Measurements from ENCODE around the gene GPHA2. TPM values are rescaled to one million over a fixed set of nuclear protein-coding genes. Genes with fewer than 3 reads are reported as not detected.
A peak's percentile ranks its signal among the peaks of the same experiment; 100 is the strongest.

The GPHA2 gene
- total and polyA plus RNA-seq, 4 donors, result 0.43 TPM; not detected in 3

GRCh38 chr11:64900263-64900678, 35.4 kb downstream of the GPHA2 start:
- intact Hi-C loops (cut with DNase I), result no loop called here
- Histone ChIP-seq H3K4me1 (ENCODE audit: control insufficient read depth in 1 of 2, insufficient read depth in 2 of 2, low read length in 2 of 2) (no peaks in the 10 kb centered on the region), H3K27me3 (ENCODE audit: control insufficient read depth in 1 of 2, insufficient read depth in 2 of 2, low read length in 1 of 2) (no peaks in the 10 kb centered on the region), H3K27ac (ENCODE audit: low read depth in 1 of 2, low read length in 2 of 2) (no peak overlapping the region), H3K4me3 (ENCODE audit: low read length in 2 of 2) (no peak overlapping the region), H3K36me3 (ENCODE audit: control insufficient read depth in 1 of 2, insufficient read depth in 2 of 2, low read length in 1 of 2) (peaks cover 0 to 4% of the 10 kb centered on the region in 2 donors), H3K9me3 (ENCODE audit: control insufficient read depth, low read length) (no peaks in the 10 kb centered on the region)
- WGBS, 2 donors, result 86 to 87% methylated on average over 14 of the region's 14 CpGs
- ATAC-seq (ENCODE audit: low FRiP score) (no peak), DNase-seq (no peak)

DNA sequence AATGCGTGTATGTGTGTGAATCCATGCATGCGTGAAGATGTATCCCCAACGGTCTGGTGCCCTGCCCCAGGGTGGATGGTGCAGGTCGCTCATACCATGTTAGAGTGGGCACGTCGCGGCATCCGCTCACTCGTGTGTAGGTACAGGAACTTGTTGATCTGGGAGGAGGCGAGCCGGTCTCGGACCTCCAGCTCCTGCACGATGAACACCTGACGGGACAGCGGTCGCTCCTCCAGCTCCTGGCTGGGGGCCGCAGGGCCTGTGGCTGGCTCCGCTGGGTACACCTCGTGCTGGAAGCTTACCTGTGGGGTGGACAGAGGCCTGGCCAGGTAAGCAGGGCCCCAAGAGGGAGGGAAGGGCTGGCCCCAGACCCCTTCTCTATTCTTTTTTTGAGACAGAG, 37.2 kb downstream of the GPHA2 start:
- ATAC-seq (ENCODE audit: low FRiP score), result no peak
- intact Hi-C loops (cut with DNase I), result no loop called here
- no peaks in the 10 kb centered on the region for H3K9me3 ChIP-seq (ENCODE audit: control insufficient read depth, low read length)
- no peak overlapping the region for H3K4me3 ChIP-seq (ENCODE audit: low read length in 2 of 2)
- H3K27ac ChIP-seq (ENCODE audit: low read depth in 1 of 2, low read length in 2 of 2), result no peak overlapping the region
- 93 to 94% methylated on average over 19 of the region's 19 CpGs for WGBS, 2 donors
- DNase-seq, result peak in 1 of 2 donors; percentile 74
- no peaks in the 10 kb centered on the region for H3K27me3 ChIP-seq (ENCODE audit: control insufficient read depth in 1 of 2, insufficient read depth in 2 of 2, low read length in 1 of 2)
- peaks cover 0 to 4% of the 10 kb centered on the region in 2 donors for H3K36me3 ChIP-seq (ENCODE audit: control insufficient read depth in 1 of 2, insufficient read depth in 2 of 2, low read length in 1 of 2)
- H3K4me1 ChIP-seq (ENCODE audit: control insufficient read depth in 1 of 2, insufficient read depth in 2 of 2, low read length in 2 of 2), result no peaks in the 10 kb centered on the region

- no peaks in the 10 kb centered on the region for H3K4me1 ChIP-seq (ENCODE audit: control insufficient read depth in 1 of 2, insufficient read depth in 2 of 2, low read length in 2 of 2)
- WGBS, 2 donors, result 90% methylated on average over 9 of the region's 9 CpGs
- intact Hi-C loops (cut with DNase I), result no loop called here
- no peak overlapping the region for H3K27ac ChIP-seq (ENCODE audit: low read depth in 1 of 2, low read length in 2 of 2)
- no peaks in the 10 kb centered on the region for H3K9me3 ChIP-seq (ENCODE audit: control insufficient read depth, low read length)
- DNase-seq (no peak), ATAC-seq (ENCODE audit: low FRiP score) (no peak)
- H3K36me3 ChIP-seq (ENCODE audit: control insufficient read depth in 1 of 2, insufficient read depth in 2 of 2, low read length in 1 of 2), result peaks cover 0 to 2% of the 10 kb centered on the region in 2 donors
- no peaks in the 10 kb centered on the region for H3K27me3 ChIP-seq (ENCODE audit: control insufficient read depth in 1 of 2, insufficient read depth in 2 of 2, low read length in 1 of 2)
- H3K4me3 ChIP-seq (ENCODE audit: low read length in 2 of 2), result no peak overlapping the region
Observed at GRCh38 chr11:64898076-64898445, 37.6 kb downstream of the GPHA2 start.

DNA sequence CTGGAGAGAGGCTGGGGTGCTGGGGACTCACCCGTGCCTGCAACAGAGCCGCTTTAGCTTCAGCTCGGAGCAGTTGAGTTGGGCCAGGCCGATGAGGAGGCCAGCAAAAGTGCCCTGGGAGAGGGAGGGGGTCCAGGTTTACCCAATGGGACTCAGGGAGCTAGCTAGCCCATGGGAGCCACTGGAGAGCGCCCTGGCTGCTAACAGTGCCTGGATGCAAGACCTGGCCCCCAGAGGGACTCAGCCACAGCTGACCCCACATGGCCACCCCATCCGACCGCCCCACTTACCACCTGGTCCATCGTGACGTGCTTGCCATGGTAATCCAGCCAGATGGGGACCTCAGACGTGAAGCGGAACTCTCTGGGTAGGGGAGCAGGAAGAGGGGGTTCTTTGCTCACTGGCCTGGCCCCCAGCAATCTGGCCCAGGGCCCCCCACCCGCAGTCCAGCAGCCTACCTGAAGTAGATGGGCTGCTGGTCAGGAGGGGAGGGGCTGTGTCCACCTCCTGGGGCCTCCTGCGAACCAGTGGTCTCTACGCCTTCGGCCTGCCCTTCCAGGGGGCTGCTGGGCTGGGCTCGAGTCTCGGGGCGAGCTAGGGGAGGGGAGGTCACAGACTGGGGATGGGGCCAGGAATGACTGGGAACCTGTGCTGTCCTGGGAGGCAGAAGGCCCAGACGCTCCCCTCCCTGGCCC, 38.2 kb downstream of the GPHA2 start:
- no peak overlapping the region for H3K4me3 ChIP-seq (ENCODE audit: low read length in 2 of 2)
- intact Hi-C loops (cut with DNase I), result no loop called here
- peak in 1 of 2 donors; percentile 73 for DNase-seq
- H3K27me3 ChIP-seq (ENCODE audit: control insufficient read depth in 1 of 2, insufficient read depth in 2 of 2, low read length in 1 of 2), result no peaks in the 10 kb centered on the region
- no peak for ATAC-seq (ENCODE audit: low FRiP score)
- 90 to 95% methylated on average over 19 of the region's 19 CpGs for WGBS, 2 donors
- H3K4me1 ChIP-seq (ENCODE audit: control insufficient read depth in 1 of 2, insufficient read depth in 2 of 2, low read length in 2 of 2), result no peaks in the 10 kb centered on the region
- H3K27ac ChIP-seq (ENCODE audit: low read depth in 1 of 2, low read length in 2 of 2), result no peak overlapping the region
- peaks cover 0 to 2% of the 10 kb centered on the region in 2 donors for H3K36me3 ChIP-seq (ENCODE audit: control insufficient read depth in 1 of 2, insufficient read depth in 2 of 2, low read length in 1 of 2)
- H3K9me3 ChIP-seq (ENCODE audit: control insufficient read depth, low read length), result no peaks in the 10 kb centered on the region

DNA sequence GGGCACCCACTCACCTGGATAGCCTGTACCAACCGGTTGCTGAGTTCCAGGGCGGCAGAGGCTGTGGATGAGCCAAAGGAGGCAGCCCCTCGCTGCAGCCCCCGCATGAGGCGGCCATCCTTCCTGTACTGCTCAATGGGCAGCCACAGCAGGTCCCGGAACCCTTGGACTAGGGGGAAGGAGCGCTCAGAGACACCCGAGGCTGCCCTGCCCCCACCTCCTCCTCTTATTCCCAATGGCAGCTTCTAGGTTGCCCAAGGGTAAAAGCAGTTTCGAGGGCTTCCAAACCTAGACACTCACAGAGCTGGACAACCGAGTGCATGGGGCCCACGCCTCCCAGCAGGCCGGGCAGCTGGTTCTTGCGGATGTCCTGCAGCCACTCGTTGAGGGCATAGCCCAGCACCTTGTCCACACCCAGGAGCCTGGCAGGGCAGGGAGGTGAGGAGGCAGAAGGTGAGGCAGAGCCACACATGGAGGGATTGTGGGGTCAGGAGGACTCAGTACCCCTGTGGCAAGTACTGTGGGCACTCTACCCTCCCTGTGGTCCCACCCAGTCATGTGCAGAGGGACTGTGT, 39.2 kb downstream of the GPHA2 start:
- Histone ChIP-seq H3K27ac (ENCODE audit: low read depth in 1 of 2, low read length in 2 of 2) (no peak overlapping the region), H3K36me3 (ENCODE audit: control insufficient read depth in 1 of 2, insufficient read depth in 2 of 2, low read length in 1 of 2) (peaks cover 0 to 2% of the 10 kb centered on the region in 2 donors), H3K4me1 (ENCODE audit: control insufficient read depth in 1 of 2, insufficient read depth in 2 of 2, low read length in 2 of 2) (no peaks in the 10 kb centered on the region), H3K4me3 (ENCODE audit: low read length in 2 of 2) (no peak overlapping the region), H3K27me3 (ENCODE audit: control insufficient read depth in 1 of 2, insufficient read depth in 2 of 2, low read length in 1 of 2) (no peaks in the 10 kb centered on the region), H3K9me3 (ENCODE audit: control insufficient read depth, low read length) (no peaks in the 10 kb centered on the region)
- 85 to 86% methylated on average over 14 of the region's 14 CpGs for whole genome bisulfite sequencing, 2 donors
- ATAC-seq (ENCODE audit: low FRiP score) (no peak), DNase-seq (no peak)
- intact Hi-C loops (cut with DNase I), result no loop called here

DNA sequence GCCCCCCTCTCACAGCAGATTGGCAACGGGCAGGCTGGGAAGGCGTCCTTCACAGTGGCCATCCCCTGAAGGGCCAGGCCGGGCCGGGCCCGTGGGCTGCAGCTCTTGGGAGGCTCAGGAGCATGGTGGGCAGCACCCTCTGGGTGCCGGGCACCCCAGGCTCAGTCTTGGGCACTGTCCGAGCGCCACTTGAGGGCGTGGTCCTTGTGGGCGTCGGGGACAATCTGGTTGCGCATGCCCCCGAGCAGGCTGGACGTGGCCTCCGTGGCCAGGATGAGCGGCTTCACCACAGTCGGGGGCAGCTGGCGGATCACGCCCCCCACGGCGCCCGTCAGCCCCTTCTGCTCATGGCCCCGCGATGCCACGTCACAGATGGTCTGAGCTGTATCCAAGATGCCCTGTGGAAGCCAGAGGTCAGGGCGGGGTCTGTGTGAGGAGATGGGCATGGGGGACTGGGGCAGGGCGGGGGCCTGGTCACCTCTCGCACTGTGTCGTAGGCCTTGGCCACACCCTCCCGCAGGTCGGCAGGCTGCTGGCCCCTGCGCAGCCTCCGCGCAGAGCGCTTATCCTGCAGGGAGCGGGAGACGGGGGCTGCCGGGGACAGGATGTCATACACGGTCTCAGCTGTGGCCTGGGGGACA, 40.8 kb downstream of the GPHA2 start:
- no peak for DNase-seq
- ATAC-seq (ENCODE audit: low FRiP score), result no peak
- Histone ChIP-seq H3K36me3 (ENCODE audit: control insufficient read depth in 1 of 2, insufficient read depth in 2 of 2, low read length in 1 of 2) (no peaks in the 10 kb centered on the region), H3K4me3 (ENCODE audit: low read length in 2 of 2) (no peak overlapping the region), H3K27ac (ENCODE audit: low read depth in 1 of 2, low read length in 2 of 2) (no peak overlapping the region), H3K27me3 (ENCODE audit: control insufficient read depth in 1 of 2, insufficient read depth in 2 of 2, low read length in 1 of 2) (no peaks in the 10 kb centered on the region), H3K4me1 (ENCODE audit: control insufficient read depth in 1 of 2, insufficient read depth in 2 of 2, low read length in 2 of 2) (no peaks in the 10 kb centered on the region), H3K9me3 (ENCODE audit: control insufficient read depth, low read length) (no peaks in the 10 kb centered on the region)
- 84 to 85% methylated on average over 38 to 39 of the region's 39 CpGs for WGBS, 2 donors
- intact Hi-C loops (cut with DNase I), result loop anchor here (1.0 to 2.0 kb wide), 2 partner anchors 48 kb away; no protein-coding TSS in a partner anchor

DNA sequence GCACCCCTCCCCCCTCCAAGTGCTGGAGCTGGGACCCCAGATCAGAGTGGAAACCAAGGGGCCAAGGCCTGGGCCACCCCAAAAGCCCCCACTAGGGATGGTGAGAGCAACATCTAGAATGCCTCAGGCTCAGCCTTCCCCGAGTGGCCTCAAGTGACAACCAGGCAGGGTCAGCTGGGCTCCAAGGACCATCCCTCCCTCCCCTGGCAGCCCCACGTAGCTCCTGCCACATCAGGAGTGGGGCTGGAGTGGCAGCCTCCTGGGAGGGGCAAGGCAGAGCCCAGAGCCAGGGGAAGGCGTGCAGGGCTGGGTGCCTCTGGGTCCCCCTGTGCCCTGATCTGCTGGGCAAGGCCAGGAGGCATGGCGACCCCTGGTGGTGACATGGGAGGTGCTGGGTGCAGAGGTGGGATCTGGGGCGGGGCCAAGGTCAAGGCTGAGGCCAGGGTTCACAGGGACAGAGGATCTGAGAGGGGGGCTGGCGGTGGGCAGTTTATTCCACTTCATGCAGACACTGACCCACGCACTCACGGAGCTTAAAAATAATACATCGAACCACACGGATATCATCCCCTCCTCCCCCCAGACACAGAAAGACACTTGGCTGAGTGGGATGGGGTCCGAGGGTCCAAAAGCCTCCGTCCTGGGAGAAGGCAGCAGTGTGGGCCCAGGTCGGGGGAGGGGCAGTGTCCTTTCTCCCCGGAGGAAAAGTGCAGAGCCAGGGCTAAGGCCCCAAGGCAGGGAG, 41.5 kb downstream of the GPHA2 start:
- no peaks in the 10 kb centered on the region for H3K27me3 ChIP-seq (ENCODE audit: control insufficient read depth in 1 of 2, insufficient read depth in 2 of 2, low read length in 1 of 2)
- H3K4me3 ChIP-seq (ENCODE audit: low read length in 2 of 2), result no peak overlapping the region
- H3K36me3 ChIP-seq (ENCODE audit: control insufficient read depth in 1 of 2, insufficient read depth in 2 of 2, low read length in 1 of 2), result no peaks in the 10 kb centered on the region
- DNase-seq (peak; percentile 91 to 98), ATAC-seq (ENCODE audit: low FRiP score) (peak; percentile 81)
- no peak overlapping the region for H3K27ac ChIP-seq (ENCODE audit: low read depth in 1 of 2, low read length in 2 of 2)
- intact Hi-C loops (cut with DNase I), result loop anchor here (1.0 to 2.0 kb wide), 2 partner anchors 47 kb away; no protein-coding TSS in a partner anchor
- 26 to 31% methylated on average over 13 to 14 of the region's 14 CpGs for WGBS, 2 donors
- no peaks in the 10 kb centered on the region for H3K9me3 ChIP-seq (ENCODE audit: control insufficient read depth, low read length)
- H3K4me1 ChIP-seq (ENCODE audit: control insufficient read depth in 1 of 2, insufficient read depth in 2 of 2, low read length in 2 of 2), result no peaks in the 10 kb centered on the region

DNA sequence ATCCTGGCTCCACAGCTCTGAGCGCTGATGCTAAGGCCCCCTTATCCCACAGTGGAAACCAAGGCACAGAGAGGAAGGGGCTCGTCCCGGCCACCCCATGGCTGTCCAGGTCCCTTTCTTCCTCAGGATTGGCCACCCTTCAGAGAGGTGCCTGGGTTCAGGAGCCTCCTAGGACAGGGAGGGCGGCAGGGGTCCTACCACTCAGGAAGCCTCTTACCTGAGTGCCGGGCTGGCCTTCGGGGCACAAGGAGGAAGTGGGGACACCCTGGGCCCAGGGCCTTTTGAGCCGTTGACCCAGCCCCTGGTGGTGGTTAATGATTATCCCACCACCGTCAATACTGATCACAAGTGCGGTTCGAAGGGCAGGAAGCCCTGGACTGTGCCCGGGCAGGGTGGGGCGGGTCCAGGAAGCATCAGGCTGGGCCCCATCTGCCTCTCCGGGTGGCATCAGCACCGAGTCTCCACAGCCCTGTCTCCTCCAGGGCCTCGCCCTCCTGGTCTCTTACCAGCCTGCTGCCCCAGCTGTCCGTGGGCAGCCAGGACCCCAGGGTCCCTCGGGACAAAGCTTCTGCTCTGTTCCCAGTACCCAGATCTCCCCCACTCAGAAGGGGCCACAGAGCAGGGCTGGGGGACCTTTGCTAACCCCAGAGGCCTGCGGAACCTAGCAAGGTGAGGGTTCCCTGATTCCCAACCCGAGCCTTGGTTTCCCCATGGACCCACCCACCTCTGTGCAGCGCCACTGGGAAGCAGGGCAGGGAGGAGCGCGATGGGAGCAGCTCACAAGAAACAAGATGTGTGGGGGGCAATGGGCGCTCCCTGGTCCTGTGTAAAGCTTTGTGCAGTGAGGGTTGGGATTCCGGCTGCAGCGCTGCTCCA, 42.3 kb downstream of the GPHA2 start:
- Histone ChIP-seq H3K4me3 (ENCODE audit: low read length in 2 of 2) (no peak overlapping the region), H3K27ac (ENCODE audit: low read depth in 1 of 2, low read length in 2 of 2) (no peak overlapping the region), H3K36me3 (ENCODE audit: control insufficient read depth in 1 of 2, insufficient read depth in 2 of 2, low read length in 1 of 2) (no peaks in the 10 kb centered on the region), H3K9me3 (ENCODE audit: control insufficient read depth, low read length) (no peaks in the 10 kb centered on the region), H3K27me3 (ENCODE audit: control insufficient read depth in 1 of 2, insufficient read depth in 2 of 2, low read length in 1 of 2) (no peaks in the 10 kb centered on the region), H3K4me1 (ENCODE audit: control insufficient read depth in 1 of 2, insufficient read depth in 2 of 2, low read length in 2 of 2) (no peaks in the 10 kb centered on the region)
- DNase-seq, result no peak
- ATAC-seq (ENCODE audit: low FRiP score), result no peak
- 75 to 87% methylated on average over 25 of the region's 25 CpGs for WGBS, 2 donors
- intact Hi-C loops (cut with DNase I), result loop anchor here (1.0 to 2.0 kb wide), 2 partner anchors 46 to 47 kb away; no protein-coding TSS in a partner anchor

All from aorta (tissue), 5 donors.